IPS-15b (cell line): ENCODE measurements around the gene CLNK.

Source experiments
- H3K27me3 ChIP-seq: one replicate; pipeline ENCODE4 v1.6.1; 2013; ENCODE audit warnings: low read length; ENCODE audit not compliant: control insufficient read depth, insufficient read depth
- H3K36me3 ChIP-seq: one replicate; pipeline ENCODE4 v1.6.1; 2013; ENCODE audit warnings: low read length; ENCODE audit not compliant: control insufficient read depth, insufficient read depth
- H3K4me1 ChIP-seq: one replicate; pipeline ENCODE4 v1.6.1; 2013; ENCODE audit warnings: mild to moderate bottlenecking, low read length; ENCODE audit not compliant: control insufficient read depth, insufficient read depth
- H3K4me3 ChIP-seq: one replicate; pipeline ENCODE4 v1.5.1; 2013; ENCODE audit warnings: low read depth, low read length
- H3K9ac ChIP-seq: one replicate; pipeline ENCODE4 v1.6.1; 2013; ENCODE audit warnings: low read depth, mild to moderate bottlenecking, low read length
- H3K9me3 ChIP-seq: one replicate; pipeline ENCODE4 v1.6.1; 2013; ENCODE audit warnings: mild to moderate bottlenecking, low read length; ENCODE audit not compliant: control insufficient read depth, insufficient read depth

The CLNK gene

DNA sequence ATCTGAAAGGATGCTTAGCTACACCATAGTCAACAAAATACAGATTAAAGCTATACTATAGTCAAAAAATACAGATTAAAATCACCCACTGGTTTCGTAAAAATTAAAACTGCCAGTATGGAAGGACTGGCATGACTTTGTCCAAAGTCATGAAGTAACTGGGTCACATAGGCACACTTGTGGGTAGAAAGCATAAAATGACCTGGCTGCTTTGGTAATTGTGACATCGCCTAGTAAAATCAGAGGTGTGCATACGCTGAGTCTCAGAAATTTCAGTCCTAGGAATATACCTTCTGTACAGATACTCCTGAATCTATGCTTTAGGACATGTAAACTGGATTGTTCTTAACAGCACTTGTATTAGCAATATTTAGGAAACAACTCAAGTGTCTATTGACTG is 28.1 kb downstream of the CLNK start:
- H3K9ac ChIP-seq: no peak overlapping the region
- H3K4me3 ChIP-seq: no peak overlapping the region
- no peaks in the 10 kb centered on the region for H3K27me3 ChIP-seq
- no peaks in the 10 kb centered on the region for H3K4me1 ChIP-seq
- H3K9me3 ChIP-seq: no peaks in the 10 kb centered on the region
- no peaks in the 10 kb centered on the region for H3K36me3 ChIP-seq

DNA sequence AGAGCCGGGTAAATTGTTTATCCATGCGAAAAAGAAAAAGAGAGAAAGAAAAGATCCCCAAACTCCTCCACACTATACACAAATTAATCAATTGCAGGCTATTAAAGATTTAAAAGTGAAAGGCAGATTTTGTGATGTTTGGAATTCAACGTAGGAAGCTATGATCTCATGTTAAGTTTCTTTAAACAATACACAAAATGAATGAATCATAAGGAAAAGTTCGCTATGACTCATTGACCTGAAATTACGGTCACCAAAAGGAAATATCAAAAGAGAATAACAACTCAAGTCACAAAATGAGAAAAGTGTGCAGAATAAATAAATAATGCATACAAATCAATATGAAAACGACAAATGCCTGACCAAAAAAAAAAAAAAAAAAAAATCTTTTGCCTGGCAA is 28.6 kb downstream of the CLNK start:
- H3K9me3 ChIP-seq: no peaks in the 10 kb centered on the region
- no peaks in the 10 kb centered on the region for H3K36me3 ChIP-seq
- H3K27me3 ChIP-seq: no peaks in the 10 kb centered on the region
- no peaks in the 10 kb centered on the region for H3K4me1 ChIP-seq
- H3K9ac ChIP-seq: no peak overlapping the region
- no peak overlapping the region for H3K4me3 ChIP-seq

DNA sequence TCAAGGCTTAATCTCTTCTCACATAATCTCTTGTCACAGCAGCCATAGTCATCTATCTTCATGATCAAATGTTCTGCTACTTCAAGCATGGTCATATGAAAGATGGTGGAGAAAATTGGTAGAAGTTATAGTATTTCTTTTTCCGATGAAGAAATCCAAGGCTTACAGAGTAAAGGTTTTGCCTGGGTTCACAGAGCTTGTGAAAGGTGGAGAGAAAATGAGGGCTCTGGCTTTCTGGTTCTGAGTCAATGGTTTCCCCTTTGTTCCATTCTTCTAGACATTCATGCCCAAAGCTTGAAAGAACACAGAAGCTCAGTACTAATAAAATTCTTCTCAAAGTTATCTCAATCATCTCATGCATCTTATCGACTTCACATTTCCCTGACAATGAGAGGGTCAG is 36.1 kb downstream of the CLNK start:
- H3K9ac ChIP-seq: no peak overlapping the region
- no peaks in the 10 kb centered on the region for H3K9me3 ChIP-seq
- no peaks in the 10 kb centered on the region for H3K4me1 ChIP-seq
- no peak overlapping the region for H3K4me3 ChIP-seq
- H3K27me3 ChIP-seq: no peaks in the 10 kb centered on the region
- H3K36me3 ChIP-seq: no peaks in the 10 kb centered on the region

DNA sequence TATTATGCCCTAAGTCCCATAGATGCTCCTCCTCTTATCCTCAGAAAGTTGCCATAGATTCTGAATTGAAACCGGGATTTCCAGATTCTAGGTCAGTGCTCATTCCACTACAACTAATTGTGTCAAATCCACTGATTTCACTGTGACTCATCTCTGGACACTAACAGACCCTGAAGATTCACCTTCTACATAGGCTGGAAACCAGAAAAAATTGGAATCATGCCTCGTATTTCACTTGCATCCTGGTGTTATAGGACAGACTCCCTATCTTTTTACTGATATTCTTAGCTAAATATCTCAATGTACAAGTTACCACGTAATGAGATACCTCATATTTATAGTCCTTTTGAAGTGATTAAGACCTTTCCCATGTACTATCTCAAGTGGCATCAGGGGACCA is 36.7 kb downstream of the CLNK start:
- H3K4me1 ChIP-seq: no peaks in the 10 kb centered on the region
- no peaks in the 10 kb centered on the region for H3K9me3 ChIP-seq
- H3K27me3 ChIP-seq: no peaks in the 10 kb centered on the region
- H3K9ac ChIP-seq: no peak overlapping the region
- H3K4me3 ChIP-seq: no peak overlapping the region
- no peaks in the 10 kb centered on the region for H3K36me3 ChIP-seq

DNA sequence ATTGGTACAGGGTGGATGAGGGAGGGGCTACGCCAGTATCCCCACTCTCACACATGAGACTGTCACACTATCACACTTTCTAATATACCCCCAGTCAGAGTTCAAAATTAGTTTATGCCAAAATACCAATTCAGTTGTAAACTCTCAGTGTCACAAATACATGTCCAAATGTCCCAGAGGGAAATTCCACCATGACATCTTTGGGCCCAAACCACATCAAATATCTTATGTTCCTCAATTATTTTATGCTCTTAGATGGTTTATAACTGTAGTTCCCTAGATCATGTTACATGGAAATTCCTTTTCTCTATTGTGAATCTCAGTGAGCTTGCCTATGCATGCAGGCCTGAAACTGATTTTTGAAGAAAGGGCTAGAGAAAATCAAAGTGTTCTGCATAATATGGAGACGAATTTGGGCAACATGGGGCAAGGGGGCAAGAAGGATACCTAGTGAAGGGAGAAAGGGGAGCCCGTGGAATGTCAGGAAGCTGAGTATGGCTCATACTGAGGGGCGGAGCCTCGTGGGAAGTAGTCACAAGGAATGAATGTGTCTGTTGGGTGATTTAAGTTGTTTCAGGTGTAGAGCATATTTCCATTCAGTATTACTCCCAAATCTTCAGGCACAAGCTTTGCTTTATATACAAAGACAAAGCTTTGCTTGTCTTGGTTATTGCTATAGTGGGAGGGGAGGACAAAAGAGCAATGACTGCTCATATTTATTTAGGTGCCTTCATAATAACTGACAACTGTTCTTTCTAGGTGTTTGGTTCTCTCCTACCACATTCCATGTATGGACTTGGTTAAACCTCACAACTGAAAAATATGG is 40.8 kb downstream of the CLNK start:
- Histone ChIP-seq H3K27me3 (no peaks in the 10 kb centered on the region), H3K4me1 (no peaks in the 10 kb centered on the region), H3K9me3 (no peaks in the 10 kb centered on the region), H3K9ac (no peak overlapping the region), H3K36me3 (no peaks in the 10 kb centered on the region), H3K4me3 (no peak overlapping the region)

DNA sequence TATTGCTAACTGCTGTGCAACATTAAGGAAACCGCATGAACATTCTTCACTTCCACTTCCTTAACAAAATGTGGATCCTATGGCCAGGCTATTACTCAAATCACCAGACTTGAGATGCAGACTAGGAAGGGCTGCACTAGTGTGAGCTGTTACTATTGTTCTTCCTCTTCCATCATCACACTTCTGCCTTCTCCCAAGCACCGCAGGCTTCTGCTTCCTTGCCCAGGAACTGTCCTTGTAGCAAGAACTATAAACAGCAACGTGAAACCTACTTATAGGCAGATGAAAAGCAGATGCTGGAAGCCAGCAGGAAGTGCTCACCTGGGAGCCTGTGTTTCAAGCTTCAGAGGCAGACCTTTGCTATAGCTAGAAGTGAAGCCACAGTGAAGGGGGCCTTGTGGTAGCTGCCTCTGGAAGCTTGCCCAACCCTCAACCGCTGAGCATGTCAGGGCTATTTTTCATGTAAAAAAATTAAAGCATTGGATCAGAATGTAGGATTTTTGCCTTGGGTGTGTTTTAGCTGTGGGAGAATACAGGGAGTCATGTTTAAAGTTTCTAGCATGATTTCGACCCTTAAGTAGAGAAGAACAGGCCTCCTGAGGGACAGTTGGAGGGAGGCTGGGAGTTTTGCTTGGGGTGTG is 43.9 kb downstream of the CLNK start:
- Histone ChIP-seq H3K9ac (no peak overlapping the region), H3K27me3 (no peaks in the 10 kb centered on the region), H3K9me3 (no peaks in the 10 kb centered on the region)

DNA sequence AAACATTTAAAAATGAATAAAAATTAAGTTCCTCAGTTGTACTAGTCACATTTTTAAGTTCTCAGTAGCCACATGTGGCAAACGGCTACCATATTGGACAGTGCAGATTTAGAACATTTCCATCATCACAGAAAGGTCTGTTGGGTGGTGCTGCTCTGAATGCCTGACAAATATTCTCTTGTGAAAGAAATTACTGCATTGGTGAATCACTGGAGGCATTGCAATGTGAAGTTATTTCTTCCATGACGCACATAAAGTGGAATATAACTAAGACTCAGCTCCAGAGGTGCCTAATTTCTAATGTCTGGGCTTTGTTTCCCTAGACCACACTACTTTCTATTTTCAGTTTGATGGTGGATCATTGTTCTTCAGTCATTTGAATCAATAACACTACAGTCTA is 44.9 kb downstream of the CLNK start:
- Histone ChIP-seq H3K4me3 (no peak overlapping the region), H3K4me1 (no peaks in the 10 kb centered on the region), H3K9me3 (no peaks in the 10 kb centered on the region), H3K9ac (no peak overlapping the region), H3K36me3 (no peaks in the 10 kb centered on the region), H3K27me3 (no peaks in the 10 kb centered on the region)

More for the DNA sequence above, 43.9 kb downstream of the CLNK start:
- Histone ChIP-seq H3K4me1 (no peaks in the 10 kb centered on the region), H3K4me3 (no peak overlapping the region), H3K36me3 (no peaks in the 10 kb centered on the region)

DNA sequence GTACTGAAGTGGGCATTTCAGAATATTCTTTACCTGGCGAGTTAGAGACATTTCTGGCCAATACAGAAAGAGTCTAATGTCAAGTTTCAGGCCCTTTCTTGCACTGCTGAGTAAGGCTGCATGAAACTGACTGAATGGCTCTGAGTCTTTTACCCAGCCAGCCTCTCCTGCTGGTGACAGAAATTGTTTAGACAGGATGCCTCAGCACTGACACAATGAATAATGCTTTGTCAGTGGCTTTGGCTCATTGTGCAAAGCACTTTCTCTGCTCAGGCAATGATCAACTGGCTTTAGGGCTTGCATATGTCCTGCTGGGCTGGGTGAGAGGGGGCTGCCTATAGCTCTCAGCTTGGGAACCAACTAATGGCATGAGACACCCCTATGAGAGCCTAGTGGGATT is 45.5 kb downstream of the CLNK start:
- Histone ChIP-seq H3K27me3 (no peaks in the 10 kb centered on the region), H3K9me3 (no peaks in the 10 kb centered on the region), H3K9ac (no peak overlapping the region), H3K36me3 (no peaks in the 10 kb centered on the region), H3K4me1 (no peaks in the 10 kb centered on the region), H3K4me3 (no peak overlapping the region)

DNA sequence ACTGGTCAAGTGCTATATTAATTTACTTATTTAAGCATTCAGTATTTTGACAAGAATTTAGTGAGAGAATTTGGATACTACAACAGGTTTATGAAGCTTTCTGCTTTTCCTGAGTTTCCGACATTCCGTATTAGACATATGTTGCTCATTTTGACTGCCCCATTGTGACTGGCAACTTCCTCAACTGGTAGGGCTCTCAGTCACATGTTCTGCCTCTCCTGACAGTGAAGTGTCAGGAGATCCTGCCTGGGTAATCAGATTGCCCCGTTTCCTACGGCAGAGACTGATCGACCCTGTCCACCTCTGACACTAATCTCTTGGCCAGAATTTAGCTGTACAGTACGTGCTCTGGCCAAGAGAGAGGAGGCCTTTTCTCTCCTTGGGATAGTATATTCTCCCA is 49.5 kb downstream of the CLNK start:
- H3K4me3 ChIP-seq: no peak overlapping the region
- no peaks in the 10 kb centered on the region for H3K36me3 ChIP-seq
- no peaks in the 10 kb centered on the region for H3K27me3 ChIP-seq
- H3K9me3 ChIP-seq: no peaks in the 10 kb centered on the region
- H3K4me1 ChIP-seq: no peaks in the 10 kb centered on the region
- no peak overlapping the region for H3K9ac ChIP-seq

DNA sequence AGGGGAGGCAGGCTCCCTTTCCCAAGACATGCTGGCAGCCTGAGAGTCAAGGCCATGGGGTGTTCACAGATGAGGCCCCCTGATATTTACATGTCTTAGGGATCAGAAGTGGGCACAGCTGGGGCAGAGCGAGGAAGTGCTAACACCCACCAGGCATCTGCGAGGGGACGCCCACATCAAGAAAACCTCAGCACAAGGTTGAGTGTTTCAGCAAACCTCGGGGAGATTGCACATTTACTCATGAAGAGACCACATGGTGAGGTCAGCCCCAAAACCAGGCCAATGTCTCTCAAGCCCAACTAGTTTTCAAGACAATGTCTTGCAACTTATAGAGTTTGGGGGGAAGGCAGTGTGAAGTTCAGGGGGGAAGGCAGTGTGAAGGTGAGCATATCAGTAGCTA is 55.2 kb downstream of the CLNK start:
- no peak overlapping the region for H3K4me3 ChIP-seq
- H3K9ac ChIP-seq: no peak overlapping the region
- no peaks in the 10 kb centered on the region for H3K27me3 ChIP-seq
- no peaks in the 10 kb centered on the region for H3K36me3 ChIP-seq
- H3K9me3 ChIP-seq: no peaks in the 10 kb centered on the region
- no peaks in the 10 kb centered on the region for H3K4me1 ChIP-seq

DNA sequence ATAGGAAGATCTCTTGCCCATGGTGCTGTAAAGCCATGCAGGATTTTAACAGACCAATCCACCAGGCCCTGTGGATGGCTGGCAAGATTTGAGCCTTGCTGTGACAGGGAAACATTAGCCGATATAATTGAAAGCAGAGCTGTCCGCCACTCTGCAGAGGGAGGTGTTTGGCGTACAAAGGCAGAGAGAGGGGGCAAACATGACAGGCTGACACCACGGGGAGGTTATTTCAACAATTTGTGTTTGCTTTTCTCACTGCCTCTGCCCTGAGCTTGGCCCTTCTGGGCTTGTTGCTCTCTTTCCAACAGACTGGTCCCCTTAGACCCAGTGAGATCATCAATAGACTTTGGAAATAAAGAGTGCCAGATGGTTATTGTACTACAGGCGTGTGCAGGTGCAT is 59.4 kb downstream of the CLNK start:
- Histone ChIP-seq H3K4me3 (no peak overlapping the region), H3K27me3 (no peaks in the 10 kb centered on the region), H3K36me3 (no peaks in the 10 kb centered on the region), H3K9me3 (no peaks in the 10 kb centered on the region), H3K9ac (no peak overlapping the region), H3K4me1 (no peaks in the 10 kb centered on the region)

DNA sequence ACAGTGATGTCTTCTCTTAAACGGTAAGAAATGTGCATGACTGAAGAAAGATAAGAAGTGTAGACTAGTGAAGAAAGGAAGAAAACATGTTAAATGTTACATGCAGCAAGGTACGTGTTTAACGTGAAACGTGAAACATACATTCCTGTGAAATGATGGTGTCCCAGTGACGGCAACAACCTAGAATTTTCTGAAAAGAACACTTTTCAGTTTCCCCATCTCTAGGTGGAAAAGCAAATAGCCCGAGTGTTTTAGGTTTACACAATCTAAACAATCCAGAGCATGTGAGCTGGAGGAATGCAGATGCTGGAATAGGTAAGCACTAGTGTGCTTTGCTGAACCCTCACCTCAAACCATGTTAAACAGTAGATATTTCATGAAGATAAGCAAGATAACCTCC is 60.7 kb downstream of the CLNK start:
- no peaks in the 10 kb centered on the region for H3K9me3 ChIP-seq
- no peaks in the 10 kb centered on the region for H3K36me3 ChIP-seq
- no peak overlapping the region for H3K9ac ChIP-seq
- no peak overlapping the region for H3K4me3 ChIP-seq
- peaks cover 2% of the 10 kb centered on the region for H3K4me1 ChIP-seq
- no peaks in the 10 kb centered on the region for H3K27me3 ChIP-seq
